HFFc6 (cell line): ENCODE measurements around the gene CREM. TPM values are rescaled to one million over a fixed set of nuclear protein-coding genes. Genes with fewer than 3 reads are reported as not detected.
A peak's percentile ranks its signal among the peaks of the same experiment; 100 is the strongest.

Experiments
- DNase-seq: peaks from one replicate; pipeline ENCODE4 v3.0.0-alpha.2; 2018
- H3K27ac Mint-ChIP-seq: 2 replicates; pipeline ENCODE4 v1.8.0; 2020; ENCODE audit warnings: mild to moderate bottlenecking, mixed read lengths
- H3K27me3 Mint-ChIP-seq: 2 replicates; pipeline ENCODE4 v1.8.0; 2021; ENCODE audit warnings: mild to moderate bottlenecking, moderate library complexity, mixed read lengths; ENCODE audit not compliant: insufficient read depth
- H3K36me3 Mint-ChIP-seq: 2 replicates; pipeline ENCODE4 v1.8.0; 2021; ENCODE audit warnings: low read depth, mixed read lengths
- H3K4me1 Mint-ChIP-seq: 2 replicates; pipeline ENCODE4 v1.8.0; 2020; ENCODE audit warnings: low read depth, mixed read lengths
- H3K4me3 Mint-ChIP-seq: 2 replicates; pipeline ENCODE4 v1.8.0; 2020; ENCODE audit warnings: mild to moderate bottlenecking, moderate library complexity, mixed read lengths
- H3K9me3 Mint-ChIP-seq: 2 replicates; pipeline ENCODE4 v1.8.0; 2020; ENCODE audit warnings: mild to moderate bottlenecking, mixed read lengths
- CTCF ChIP-seq: fragments of 200-600 bp; sonication (generic); IDR thresholded peaks from 2 replicates; pipeline ENCODE4 v1.5.0; 2021; ENCODE audit warnings: antibody characterized with exemption, mild to moderate bottlenecking
- total RNA-seq, 6 experiments: library from RNA; stranded (reverse); fragmentation: NEBNext Ultra II Directional; extraction: Animal tissue kit (Norgen Biotek cat#: 25700); gene quantifications; 2 replicates in 1 of 6; 3 replicates in 5 of 6; pipeline ENCODE4 v1.2.3, GENCODE V29; 2021

Gene CREM
- total RNA-seq, 6 experiments from 2014 or later, result 21.1 to 34.0 (median 30.2) TPM

- no peaks in the 10 kb centered on the region for H3K9me3 Mint-ChIP-seq
- peak overlapping the region; percentile 74 for H3K27ac Mint-ChIP-seq
- H3K27me3 Mint-ChIP-seq, result peaks cover 4% of the 10 kb centered on the region
- peak; percentile 96 for TF ChIP-seq CTCF
- peak; percentile 82 for DNase-seq
- H3K4me3 Mint-ChIP-seq, result peak overlapping the region; percentile 79
- H3K36me3 Mint-ChIP-seq, result no peaks in the 10 kb centered on the region
- peaks cover 9% of the 10 kb centered on the region for H3K4me1 Mint-ChIP-seq
Observed at GRCh38 chr10:35218339-35218955, 91.8 kb downstream of the CREM start.

GRCh38 chr10:35219292-35219691, 92.6 kb downstream of the CREM start:
- no peaks in the 10 kb centered on the region for H3K9me3 Mint-ChIP-seq
- H3K4me3 Mint-ChIP-seq, result no peak overlapping the region
- H3K4me1 Mint-ChIP-seq, result peaks cover 9% of the 10 kb centered on the region
- H3K27me3 Mint-ChIP-seq, result peaks cover 9% of the 10 kb centered on the region
- DNase-seq, result no peak
- H3K27ac Mint-ChIP-seq, result no peak overlapping the region
- no peak for TF ChIP-seq CTCF
- H3K36me3 Mint-ChIP-seq, result no peaks in the 10 kb centered on the region

GRCh38 chr10:35219891-35220890, 93.5 kb downstream of the CREM start:
- Mint-ChIP-seq H3K36me3 (no peaks in the 10 kb centered on the region), H3K4me3 (no peak overlapping the region), H3K27me3 (peaks cover 9% of the 10 kb centered on the region), H3K9me3 (no peaks in the 10 kb centered on the region), H3K27ac (no peak overlapping the region), H3K4me1 (peaks cover 9% of the 10 kb centered on the region)
- TF ChIP-seq CTCF, result no peak
- DNase-seq, result no peak

GRCh38 chr10:35223016-35223415, 96.4 kb downstream of the CREM start:
- no peaks in the 10 kb centered on the region for H3K36me3 Mint-ChIP-seq
- H3K27ac Mint-ChIP-seq, result no peak overlapping the region
- peaks cover 8% of the 10 kb centered on the region for H3K4me1 Mint-ChIP-seq
- no peaks in the 10 kb centered on the region for H3K9me3 Mint-ChIP-seq
- DNase-seq, result no peak
- H3K4me3 Mint-ChIP-seq, result no peak overlapping the region
- TF ChIP-seq CTCF, result peak; percentile 47; the same call in 1 of the 2 replicates
- peaks cover 9% of the 10 kb centered on the region for H3K27me3 Mint-ChIP-seq

GRCh38 chr10:35224045-35224740, 97.5 kb downstream of the CREM start:
- peaks cover 9% of the 10 kb centered on the region for H3K27me3 Mint-ChIP-seq
- no peak for DNase-seq
- H3K9me3 Mint-ChIP-seq, result no peaks in the 10 kb centered on the region
- H3K4me3 Mint-ChIP-seq, result no peak overlapping the region
- no peak for TF ChIP-seq CTCF
- no peaks in the 10 kb centered on the region for H3K4me1 Mint-ChIP-seq
- no peaks in the 10 kb centered on the region for H3K36me3 Mint-ChIP-seq
- no peak overlapping the region for H3K27ac Mint-ChIP-seq
